ENCODE measurements around the gene OSBPL5. TPM values are rescaled to one million over a fixed set of nuclear protein-coding genes. Genes with fewer than 3 reads are reported as not detected.

The OSBPL5 gene
- total RNA-seq, 1 donor from 2014 or later: 55.2 TPM

DNA sequence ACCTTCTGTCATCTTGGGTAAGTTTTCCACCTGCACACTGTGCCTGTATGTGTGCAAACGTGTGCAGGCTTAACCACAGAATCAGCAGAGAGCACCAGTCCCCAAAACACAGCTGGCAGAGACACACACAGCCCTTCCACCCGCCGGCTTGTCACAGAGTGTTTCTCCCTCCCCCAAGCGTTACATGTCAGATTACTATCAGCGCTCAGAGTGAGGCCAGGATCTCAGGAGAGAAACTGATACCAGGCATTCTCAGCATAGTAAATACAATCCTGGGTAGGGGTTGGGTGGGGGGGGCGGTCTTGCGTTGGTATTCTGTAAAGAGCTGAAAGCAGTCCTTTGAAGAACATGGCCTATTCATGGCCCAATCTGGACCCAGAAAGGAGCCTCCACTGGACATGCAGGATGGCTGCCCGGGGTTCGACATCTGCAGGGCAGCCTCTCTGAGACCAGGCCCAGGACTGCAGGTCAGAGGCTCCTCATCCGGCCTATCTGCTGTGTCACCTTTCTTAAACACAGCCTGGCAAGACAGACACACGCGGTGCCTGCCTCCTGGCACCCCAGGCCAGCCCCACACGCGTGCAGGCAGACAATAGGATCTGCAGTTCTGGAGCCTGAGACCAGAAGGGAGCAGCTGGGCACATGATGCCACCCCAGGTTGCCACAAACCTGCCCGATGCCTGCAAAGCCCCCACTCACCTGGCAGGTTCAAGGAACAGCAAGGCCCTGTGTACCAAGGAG lies 1.7 kb downstream of the OSBPL5 start:
- H3K27me3 Mint-ChIP-seq (ENCODE audit: unreplicated experiment): peaks cover 15% of the 10 kb centered on the region
- no peaks in the 10 kb centered on the region for H3K9me3 Mint-ChIP-seq (ENCODE audit: unreplicated experiment)
- no peak for DNase-seq (ENCODE audit: low spot score)
- H3K4me1 Mint-ChIP-seq (ENCODE audit: unreplicated experiment): peaks cover 18% of the 10 kb centered on the region
- peaks cover under 1% of the 10 kb centered on the region for H3K36me3 Mint-ChIP-seq (ENCODE audit: low read depth, unreplicated experiment)
- TF ChIP-seq CTCF (IDR thresholded peaks at IDR 0.05; ENCODE audit: unreplicated experiment): no peak
- peak overlapping the region; percentile 91 for H3K4me3 Mint-ChIP-seq (ENCODE audit: unreplicated experiment)
- H3K27ac Mint-ChIP-seq (ENCODE audit: unreplicated experiment): no peak overlapping the region

DNA sequence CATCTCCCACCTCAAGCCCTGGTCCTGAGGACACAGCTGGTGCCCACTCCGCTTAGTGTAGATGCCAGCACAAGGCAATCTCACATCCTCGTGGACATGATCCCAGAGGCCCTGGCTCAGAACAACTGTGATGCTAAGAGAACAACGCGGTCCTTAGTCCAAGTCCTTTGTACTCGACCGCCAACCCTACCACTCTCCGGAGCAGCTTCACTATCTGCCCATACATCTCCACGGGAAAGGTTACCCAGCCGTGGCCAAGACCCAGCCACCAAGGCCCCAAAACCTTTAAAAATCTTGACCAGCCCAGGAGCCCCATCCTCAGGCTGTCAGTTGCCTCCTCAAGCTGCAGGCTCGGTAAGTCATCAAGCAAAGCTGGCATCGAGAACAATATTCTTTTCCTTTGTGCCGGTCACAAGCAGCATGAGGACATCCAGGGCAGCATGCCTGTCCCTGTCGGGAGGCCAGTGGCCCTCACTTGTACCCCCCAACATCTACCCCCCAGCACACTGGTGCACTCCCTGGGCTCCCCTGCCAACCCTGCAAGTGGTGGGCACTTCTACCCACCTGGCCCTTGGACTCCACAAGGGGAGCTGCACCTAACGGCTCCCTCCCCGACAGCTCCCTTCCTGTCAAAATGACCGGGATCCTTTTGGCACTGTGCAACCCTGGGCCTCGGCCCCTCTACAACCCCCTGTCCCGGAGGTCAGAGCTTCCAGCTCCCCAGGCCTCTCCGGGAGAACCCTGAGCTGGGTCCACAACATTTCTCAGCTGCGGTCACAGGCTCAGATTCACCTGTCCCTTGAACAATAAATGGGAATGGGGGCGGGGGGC lies 2.5 kb downstream of the OSBPL5 start:
- no peak for DNase-seq (ENCODE audit: low spot score)
- H3K9me3 Mint-ChIP-seq (ENCODE audit: unreplicated experiment): no peaks in the 10 kb centered on the region
- H3K27me3 Mint-ChIP-seq (ENCODE audit: unreplicated experiment): peaks cover 17% of the 10 kb centered on the region
- no peak overlapping the region for H3K27ac Mint-ChIP-seq (ENCODE audit: unreplicated experiment)
- H3K4me3 Mint-ChIP-seq (ENCODE audit: unreplicated experiment): peak overlapping the region; percentile 57
- peaks cover 20% of the 10 kb centered on the region for H3K4me1 Mint-ChIP-seq (ENCODE audit: unreplicated experiment)
- TF ChIP-seq CTCF (IDR thresholded peaks at IDR 0.05; ENCODE audit: unreplicated experiment): no peak
- H3K36me3 Mint-ChIP-seq (ENCODE audit: low read depth, unreplicated experiment): peaks cover 3% of the 10 kb centered on the region

DNA sequence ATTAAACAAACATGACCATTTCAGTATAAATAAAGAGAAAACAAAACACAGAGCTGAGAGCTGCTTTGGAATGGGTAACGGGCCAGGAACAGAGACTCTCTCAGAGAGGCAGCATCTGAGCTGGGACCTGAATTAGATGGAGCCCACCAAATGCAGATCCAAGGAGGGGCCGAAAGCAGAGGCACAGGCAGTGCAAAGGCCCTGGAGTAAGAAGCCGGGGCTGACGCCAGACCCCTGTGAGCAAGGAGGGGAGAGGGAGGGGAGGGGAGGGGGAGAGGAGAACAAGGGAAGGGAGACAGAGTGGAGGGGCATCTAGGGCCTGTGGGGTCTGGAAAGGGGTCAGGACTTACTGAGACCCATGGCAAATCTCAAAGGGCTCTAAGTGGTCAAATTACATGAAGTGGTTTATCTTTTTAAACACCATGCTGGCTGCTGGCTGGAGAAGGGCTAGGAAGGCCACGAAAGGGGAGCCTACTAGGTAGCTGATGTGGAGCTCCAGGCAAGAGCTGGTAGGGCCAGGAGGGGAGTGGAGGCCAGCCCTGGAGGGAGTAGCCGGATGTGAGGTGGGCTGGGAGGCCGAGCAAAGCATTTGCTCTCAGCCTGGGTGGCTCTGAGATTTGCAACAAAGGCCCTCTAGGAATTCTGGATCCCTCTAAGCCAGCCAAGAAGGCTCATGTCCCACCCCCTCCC lies 3.2 kb downstream of the OSBPL5 start:
- no peak overlapping the region for H3K27ac Mint-ChIP-seq (ENCODE audit: unreplicated experiment)
- no peak for TF ChIP-seq CTCF (IDR thresholded peaks at IDR 0.05; ENCODE audit: unreplicated experiment)
- no peaks in the 10 kb centered on the region for H3K9me3 Mint-ChIP-seq (ENCODE audit: unreplicated experiment)
- peaks cover 17% of the 10 kb centered on the region for H3K27me3 Mint-ChIP-seq (ENCODE audit: unreplicated experiment)
- peaks cover 3% of the 10 kb centered on the region for H3K36me3 Mint-ChIP-seq (ENCODE audit: low read depth, unreplicated experiment)
- peak overlapping the region; percentile 83 for H3K4me3 Mint-ChIP-seq (ENCODE audit: unreplicated experiment)
- no peak for DNase-seq (ENCODE audit: low spot score)
- peaks cover 20% of the 10 kb centered on the region for H3K4me1 Mint-ChIP-seq (ENCODE audit: unreplicated experiment)

DNA sequence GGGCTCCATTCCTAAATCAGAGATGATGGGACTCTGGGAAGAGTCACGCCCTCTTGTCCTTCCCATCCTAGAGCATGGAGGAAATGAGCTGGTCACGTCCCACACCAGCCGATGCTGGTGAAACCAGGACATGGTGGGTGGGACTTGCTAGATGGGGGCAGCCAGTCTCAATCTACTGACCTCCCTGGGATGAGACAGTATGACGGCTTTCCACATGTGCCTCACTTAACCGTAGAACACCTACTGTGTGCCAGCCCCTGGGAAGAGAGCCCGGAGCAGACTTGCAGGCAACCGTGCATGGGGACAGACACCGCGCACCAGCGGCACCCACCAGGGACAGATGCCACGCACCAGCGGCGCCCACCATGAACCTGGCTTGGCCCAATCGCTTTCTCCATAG lies 3.8 kb downstream of the OSBPL5 start:
- H3K27ac Mint-ChIP-seq (ENCODE audit: unreplicated experiment): no peak overlapping the region
- H3K4me1 Mint-ChIP-seq (ENCODE audit: unreplicated experiment): peaks cover 20% of the 10 kb centered on the region
- DNase-seq (ENCODE audit: low spot score): no peak

More for the DNA sequence above, 3.8 kb downstream of the OSBPL5 start:
- Mint-ChIP-seq H3K36me3 (ENCODE audit: low read depth, unreplicated experiment) (peaks cover 3% of the 10 kb centered on the region), H3K9me3 (ENCODE audit: unreplicated experiment) (no peaks in the 10 kb centered on the region), H3K4me3 (ENCODE audit: unreplicated experiment) (peak overlapping the region; percentile 83), H3K27me3 (ENCODE audit: unreplicated experiment) (peaks cover 17% of the 10 kb centered on the region)
- TF ChIP-seq CTCF (IDR thresholded peaks at IDR 0.05; ENCODE audit: unreplicated experiment): no peak

Data from endothelial cell (in vitro differentiated cells).